Activated CD8-positive, alpha-beta memory T cell treated with anti-CD3 and anti-CD28 coated beads, Interleukin-2, amount 50 U/mL, for 24 hours (primary cell): ENCODE data around the gene ZDHHC11.

Source experiments
- DNase-seq: peaks from one replicate; pipeline ENCODE4 v3.0.0-alpha.2; 2020; ENCODE audit errors: extremely low read depth

ZDHHC11 gene, protein sequence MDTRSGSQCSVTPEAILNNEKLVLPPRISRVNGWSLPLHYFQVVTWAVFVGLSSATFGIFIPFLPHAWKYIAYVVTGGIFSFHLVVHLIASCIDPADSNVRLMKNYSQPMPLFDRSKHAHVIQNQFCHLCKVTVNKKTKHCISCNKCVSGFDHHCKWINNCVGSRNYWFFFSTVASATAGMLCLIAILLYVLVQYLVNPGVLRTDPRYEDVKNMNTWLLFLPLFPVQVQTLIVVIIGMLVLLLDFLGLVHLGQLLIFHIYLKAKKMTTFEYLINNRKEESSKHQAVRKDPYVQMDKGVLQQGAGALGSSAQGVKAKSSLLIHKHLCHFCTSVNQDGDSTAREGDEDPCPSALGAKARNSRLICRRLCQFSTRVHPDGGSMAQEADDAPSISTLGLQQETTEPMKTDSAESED

DNA sequence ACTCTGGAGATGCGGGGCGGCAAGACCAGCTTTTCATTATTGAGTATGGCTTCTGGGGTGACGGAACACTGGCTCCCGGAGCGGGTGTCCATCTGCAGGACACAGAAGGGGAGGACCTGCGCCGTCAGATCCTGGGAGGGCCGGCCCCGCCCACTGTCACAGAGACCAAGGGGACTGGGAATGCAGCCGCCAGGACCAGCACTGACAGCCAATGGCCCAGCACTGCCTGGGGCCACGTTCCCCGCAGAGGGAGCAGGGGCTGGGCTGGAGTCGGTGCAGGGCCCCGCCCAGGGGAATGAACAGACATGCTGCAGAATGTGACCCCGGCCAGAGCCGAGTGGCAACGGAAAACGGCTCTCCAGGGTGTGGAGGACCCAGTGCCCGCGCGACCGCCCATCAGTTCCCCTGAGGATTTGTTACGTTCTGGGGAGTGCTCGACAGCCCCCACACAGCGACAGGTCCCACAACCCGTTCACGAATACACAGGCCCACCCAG lies at the start of gene ZDHHC11:
Gene ZDHHC11, minus strand, starts transcription at position 476 of the 496 bp plus-strand sequence. Its CDS starts 384 bp downstream, at position 92.
- no peak for DNase-seq

DNA sequence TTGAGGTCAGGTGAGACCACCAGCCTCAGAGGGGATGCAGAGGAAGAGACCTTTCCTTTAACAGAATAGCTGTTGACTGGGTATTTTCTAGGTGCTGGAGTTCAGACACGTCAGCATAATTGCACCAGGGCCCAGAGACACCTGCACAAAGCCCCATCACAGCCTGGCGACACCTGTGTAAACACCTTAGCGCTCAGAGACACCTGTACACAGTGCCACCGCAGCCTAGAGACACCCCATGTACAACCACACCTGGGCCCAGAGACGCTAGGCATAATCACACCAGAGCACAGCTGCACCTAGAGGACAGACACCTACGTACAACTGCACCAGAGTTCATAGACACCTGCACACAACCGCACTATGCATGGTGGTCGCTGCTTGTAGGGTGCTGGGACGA lies 42.9 kb upstream of the ZDHHC11 start:
- no peak for DNase-seq

DNA sequence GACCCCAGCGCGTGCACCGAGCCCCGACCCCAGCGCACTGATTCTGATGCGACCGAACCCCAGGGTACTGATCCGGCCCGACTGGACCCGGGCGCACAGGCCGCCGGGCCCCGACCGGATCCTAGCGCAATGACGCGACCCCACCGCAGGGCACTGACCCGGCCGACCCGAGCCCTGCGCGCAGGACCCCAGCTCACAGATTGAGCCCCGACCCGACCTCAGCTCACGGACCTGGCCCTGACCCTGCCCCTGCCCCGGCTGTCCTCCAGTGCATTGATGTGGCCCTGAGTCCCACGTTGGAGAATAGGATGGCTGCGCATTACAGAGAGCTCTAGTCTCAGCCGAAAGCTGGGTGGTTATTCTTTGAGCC lies 42.3 kb upstream of the ZDHHC11 start:
- no peak for DNase-seq

DNA sequence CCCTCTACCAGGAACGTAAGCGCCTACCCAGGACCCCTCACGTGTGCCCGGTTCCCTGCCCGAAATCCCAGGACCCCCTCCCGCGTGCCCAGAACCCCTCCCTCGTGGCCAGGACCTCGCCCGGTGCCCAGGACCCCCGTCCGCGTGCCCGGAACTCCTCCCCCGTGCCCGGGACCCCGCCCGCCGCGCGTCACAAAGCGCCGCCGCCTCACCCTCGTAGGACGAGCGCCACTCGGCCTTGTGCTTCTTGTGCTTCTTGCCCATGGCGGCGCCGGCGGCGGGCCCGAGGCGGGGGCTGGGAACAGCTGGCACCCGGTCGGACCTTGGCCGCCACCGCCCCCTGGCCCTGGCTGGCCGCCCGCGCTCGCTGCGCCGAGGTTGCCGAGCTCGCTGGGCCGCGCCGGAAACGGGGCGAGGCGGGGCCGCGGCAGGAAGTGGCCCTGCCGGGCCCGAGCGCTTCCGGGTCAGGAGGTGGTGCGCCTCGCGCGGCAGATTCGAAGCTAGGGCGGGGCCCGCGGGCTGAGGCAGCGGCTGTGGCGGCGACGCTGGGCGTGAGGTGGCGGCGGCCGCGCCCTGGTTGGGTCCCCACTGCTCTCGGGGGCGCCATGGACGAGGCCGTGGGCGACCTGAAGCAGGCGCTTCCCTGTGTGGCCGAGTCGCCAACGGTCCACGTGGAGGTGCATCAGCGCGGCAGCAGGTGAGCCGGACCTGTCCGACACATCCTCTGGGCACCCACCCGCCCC lies 41.8 kb upstream of the ZDHHC11 start, which contains the start of the genes BRD9 and TRIP13:
Gene BRD9, minus strand, starts transcription at position 408 of the 743 bp plus-strand sequence. Its CDS starts 144 bp downstream, at position 264.
Gene TRIP13, plus strand, starts transcription at position 491 of the 743 bp plus-strand sequence. Its CDS starts 115 bp downstream, at position 606.
- DNase-seq, result peak; percentile 53

DNA sequence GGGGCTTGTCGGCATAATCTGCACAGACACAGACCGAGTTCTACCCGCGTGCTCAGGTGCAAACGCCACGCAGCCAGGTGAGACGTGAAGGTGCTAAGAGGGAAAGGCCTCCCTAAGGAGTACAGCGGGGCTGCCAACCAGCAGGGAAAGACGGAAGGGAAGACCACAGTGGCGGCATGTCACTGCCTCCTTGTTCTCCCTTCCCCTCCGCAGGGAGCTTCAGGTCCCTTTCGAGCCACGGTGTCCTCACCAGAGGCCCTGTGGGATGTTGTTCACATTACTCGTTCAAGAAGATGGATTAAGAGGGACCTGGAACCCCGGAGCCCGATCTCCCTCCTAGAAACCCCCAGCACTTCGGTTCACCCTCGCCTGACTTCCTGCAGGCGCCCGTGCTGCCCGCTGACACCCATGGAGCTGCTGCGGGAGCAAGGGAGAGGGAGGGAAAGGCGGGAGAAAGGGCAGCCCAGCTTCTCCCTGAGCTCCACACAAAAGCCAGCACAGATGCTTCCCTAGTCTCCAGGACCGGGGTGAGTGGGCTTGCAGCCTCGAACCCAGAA lies 41.1 kb upstream of the ZDHHC11 start:
- no peak for DNase-seq

DNA sequence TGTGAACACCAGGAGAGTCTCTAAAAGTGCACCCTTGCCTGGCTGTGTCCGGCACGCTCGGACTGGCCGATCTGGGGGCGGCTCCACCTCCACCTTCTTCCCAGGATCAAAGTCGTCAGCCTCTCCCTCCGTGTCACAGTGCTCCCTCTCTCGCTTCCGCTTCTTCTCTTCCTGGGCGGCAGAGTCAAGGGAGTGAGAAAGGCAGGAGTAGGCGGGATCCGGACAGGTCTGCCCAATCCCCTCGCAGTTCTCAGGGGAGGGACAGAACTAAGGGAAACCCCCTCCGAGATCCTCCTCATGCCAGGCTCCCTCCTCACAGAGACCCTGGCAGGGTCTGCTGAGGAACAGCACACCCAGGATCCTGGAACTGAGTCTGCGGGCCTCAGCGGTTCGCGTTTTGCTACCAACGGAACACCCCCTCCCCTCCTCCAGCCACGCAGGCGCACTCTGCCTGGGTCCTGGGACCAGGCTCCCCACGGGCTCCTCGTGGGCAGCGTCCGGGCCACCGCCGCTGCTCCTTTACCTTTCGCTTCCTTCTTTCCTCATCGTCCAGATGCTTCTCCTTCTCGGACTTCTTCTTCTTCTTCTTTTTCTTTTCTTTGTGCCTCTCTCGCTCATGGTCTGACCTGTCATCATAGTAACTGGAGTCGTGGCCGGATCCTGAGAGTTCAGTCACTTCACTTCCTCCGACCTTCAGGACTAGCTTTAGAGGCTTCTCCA lies 40.5 kb upstream of the ZDHHC11 start:
- no peak for DNase-seq

DNA sequence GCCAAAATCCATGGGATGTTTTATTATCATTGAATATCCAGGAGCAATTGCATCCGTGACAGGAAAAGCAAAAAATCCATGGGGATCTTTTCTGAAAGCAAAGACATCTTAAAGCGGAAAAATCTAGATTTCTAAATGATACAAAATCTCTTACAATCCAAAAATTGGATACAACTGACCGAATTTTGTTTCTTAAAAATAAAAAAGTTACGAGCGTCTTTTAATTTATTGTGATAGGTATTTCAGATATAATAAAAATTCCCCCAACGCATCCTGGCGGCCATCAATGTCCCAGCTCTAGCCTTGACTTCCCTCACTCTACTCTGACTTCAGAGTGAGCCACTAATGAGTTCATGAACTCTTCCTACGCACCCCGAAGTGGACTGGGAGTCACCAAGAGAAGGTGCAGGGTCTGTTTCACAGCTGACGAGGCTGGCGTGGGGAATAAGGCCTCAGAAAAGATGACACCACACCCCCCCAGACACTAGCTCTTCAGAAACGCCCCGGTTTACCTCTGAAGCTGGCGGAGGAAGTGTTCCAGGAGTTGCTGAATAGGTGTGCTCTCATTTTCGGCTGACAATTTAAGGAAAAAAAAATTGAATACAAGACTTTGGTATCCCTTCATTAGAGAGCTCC lies 38.4 kb upstream of the ZDHHC11 start:
- DNase-seq, result no peak

DNA sequence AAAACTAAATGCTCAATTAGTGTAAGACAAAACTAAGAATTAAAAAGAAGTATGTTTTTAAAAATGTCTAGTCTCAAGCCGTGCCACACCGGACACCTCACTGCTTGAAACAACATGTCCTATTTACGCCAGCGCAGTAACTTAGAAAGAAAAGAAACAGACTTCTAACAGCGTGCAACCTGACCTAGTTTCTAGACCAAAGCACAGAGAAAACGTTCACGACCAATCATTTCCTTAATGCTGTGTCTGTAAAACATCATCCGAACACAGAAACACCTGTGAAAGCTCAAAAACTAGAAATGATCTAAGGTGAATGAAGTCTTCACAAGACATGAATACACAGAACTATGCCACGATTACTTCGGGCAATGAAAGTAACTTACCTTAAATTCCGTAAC lies 37.9 kb upstream of the ZDHHC11 start:
- DNase-seq, result no peak

DNA sequence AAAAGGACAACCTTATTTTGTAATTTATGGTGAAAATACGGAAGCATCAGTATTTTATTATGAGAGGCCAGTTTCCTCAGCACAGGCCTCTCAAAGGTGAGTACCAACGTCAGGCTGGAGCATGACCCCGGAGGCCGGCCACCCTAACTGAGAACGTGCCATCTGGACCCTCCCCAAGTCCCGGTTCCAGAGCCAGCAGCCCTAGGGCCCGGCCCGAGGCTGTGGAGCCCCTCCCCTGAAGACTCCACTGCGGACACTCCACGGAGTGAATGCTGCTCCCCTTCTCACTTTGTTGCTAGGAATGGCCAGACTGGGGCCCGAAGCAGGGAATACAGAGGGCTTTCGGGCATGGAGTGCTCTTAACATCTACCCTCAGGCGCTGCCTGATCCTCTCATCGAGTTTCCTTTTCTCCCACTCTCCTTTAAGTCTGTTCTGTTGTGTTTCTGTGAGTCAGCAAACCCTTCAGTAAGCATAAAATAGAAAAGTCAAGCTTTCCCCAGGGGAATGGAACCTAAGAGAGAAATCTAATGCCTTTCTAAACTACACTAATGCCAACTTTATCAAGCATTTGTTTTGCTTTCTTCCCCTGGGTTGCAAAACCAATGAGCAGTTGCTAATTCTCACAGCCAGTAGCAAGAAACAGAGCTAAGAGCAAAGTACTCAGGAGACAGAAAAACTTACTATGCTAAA lies 37.3 kb upstream of the ZDHHC11 start:
- no peak for DNase-seq

DNA sequence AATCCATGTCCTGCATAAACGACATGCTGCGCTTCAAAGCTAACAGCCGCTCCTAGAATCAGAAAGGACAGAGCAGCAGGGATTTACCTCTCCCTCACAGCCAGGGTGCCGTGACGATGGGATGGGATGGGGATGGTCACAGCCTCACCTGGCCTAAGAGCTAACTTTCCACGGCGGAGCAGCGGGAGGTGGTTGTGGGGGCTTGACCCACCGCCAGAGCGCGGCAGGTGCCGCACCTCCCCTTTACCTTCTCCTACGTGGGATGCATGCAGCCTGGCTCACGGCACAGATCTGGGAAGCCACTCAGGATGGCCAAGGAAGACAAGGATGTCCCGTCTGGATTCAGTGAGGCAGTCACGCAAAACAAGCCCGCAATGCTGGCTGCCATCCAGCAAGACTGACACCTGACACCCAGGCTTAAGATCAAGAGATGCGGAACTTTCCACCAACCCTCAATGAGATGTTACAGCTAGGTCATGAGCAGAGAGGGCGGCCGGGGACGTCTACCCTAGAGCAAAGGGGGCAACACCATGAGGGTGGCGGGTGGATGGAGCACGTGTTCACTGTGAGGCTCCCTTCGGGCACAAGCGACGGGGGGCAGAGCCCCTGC lies 36.0 kb upstream of the ZDHHC11 start:
- DNase-seq, result no peak

DNA sequence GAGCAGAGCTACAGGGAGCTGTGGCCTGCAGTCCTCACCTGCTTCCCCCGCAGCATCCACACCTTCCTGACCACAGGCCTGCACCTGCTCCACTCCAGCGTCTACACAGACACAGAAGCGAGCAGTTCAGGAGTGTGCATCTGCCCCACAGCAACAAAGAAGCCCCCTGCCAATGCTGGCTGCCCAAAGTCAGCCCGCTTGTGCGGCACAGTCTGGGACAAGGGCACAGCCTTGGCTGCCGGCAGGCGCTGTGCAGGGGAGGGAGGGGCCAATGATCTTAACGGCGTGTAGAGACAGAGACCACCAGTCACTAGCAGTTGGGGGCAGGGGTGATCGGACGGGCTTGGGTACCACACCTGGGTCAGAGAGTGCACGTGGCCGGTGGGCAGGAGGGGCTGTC lies 35.2 kb upstream of the ZDHHC11 start:
- DNase-seq, result no peak

DNA sequence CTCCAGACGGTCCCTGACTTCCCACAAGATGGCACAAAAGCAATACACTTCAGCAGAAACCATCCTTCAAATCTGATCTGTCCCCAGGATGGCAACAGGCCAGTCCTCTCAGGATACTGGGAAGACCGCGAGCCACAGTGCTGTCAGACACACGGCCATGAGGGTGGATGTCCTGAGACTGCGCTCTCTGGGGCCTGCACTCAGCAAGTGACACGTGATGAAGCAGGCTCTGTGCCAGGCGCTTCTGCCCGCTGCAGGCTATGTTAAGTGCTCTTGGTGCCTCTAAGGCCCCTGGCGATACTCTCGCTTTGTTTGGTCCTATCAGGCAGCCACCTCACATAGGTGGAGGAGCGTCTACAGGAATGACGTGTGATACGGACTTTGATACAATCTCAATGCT lies 34.7 kb upstream of the ZDHHC11 start:
- DNase-seq, result no peak

DNA sequence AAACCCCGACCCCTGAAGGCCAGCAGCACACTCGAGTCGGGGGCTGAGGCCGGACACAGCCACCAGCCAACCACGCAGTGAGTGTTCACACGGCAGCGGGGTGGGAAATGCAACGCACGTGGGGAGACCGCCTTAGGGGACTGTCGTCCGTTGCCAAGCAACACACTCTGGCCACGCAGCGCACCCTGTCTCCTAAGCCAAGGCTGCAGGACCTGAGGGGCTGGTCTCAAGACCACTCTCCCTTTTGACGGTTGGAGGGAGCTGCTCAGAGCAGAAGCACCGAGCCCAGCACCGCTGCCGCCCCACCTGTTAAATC lies 34.3 kb upstream of the ZDHHC11 start:
- no peak for DNase-seq

DNA sequence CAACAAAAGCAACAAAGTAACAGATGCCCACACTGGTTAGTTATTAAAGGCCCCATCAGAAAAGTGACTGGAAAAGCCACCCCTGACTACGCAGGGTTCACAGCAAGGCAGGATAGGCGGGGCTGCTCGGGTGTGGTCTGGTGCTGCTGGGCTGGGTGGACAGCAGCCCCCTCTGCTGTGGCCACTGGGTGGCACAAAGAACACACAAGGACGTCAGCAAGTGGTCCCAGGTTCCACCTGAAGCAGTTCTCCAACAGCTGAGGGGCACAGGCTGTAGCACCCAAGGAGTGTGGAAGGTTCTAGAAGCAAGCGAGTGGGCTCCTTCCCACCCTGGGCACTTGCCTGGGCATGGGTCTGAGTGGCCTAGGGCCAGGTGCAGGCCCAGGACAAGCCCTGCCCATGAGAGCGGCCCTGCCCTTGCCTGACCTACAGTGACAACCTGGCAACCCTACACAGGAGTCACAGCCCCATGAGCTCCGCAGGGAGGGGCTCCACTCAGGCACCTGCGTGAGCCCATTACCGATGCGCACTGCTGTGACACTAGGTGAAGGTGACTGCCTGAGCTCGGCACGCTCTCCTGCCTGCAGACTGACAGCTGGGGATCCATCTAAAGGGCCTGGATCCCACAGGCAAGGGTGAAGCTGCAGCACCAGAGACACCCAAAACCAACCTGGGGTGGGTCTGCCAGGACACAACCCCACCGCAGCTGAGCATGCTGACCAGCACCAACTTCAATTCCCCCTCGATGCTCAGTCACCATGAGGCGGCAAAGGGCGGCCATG lies 33.8 kb upstream of the ZDHHC11 start:
- no peak for DNase-seq

DNA sequence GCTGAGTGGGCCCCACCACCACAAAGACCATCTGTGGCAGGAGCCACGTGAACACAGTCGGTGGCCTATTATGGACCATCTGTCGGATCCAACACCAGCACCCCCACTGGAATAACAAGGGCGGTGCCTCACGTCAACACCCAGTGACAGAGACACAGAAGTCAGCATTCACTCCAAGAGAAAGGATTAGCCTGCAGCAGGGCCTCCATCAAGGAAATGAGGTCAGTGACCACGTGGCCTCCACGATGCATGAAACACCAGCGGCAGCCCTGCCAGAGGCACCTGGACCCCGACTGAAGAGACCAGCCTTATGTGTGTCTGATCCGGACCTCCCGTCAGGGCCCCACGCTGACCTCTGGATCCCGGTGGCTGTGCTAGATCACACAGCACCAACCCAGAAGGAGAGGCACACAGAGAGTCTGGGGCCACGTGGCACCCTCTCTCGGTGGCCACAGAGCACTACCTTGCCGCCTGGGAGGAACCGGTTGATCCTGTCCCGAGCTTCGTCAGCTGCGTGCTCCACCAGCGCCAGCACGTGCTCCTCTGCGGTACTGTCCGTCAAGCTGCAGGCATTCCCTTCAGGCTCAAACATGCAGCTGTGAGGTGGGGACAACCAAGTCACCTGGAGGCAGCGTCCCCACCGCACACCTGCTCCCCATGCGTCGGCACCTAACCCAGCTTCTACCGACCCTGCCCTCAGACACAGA lies 32.8 kb upstream of the ZDHHC11 start:
- no peak for DNase-seq

DNA sequence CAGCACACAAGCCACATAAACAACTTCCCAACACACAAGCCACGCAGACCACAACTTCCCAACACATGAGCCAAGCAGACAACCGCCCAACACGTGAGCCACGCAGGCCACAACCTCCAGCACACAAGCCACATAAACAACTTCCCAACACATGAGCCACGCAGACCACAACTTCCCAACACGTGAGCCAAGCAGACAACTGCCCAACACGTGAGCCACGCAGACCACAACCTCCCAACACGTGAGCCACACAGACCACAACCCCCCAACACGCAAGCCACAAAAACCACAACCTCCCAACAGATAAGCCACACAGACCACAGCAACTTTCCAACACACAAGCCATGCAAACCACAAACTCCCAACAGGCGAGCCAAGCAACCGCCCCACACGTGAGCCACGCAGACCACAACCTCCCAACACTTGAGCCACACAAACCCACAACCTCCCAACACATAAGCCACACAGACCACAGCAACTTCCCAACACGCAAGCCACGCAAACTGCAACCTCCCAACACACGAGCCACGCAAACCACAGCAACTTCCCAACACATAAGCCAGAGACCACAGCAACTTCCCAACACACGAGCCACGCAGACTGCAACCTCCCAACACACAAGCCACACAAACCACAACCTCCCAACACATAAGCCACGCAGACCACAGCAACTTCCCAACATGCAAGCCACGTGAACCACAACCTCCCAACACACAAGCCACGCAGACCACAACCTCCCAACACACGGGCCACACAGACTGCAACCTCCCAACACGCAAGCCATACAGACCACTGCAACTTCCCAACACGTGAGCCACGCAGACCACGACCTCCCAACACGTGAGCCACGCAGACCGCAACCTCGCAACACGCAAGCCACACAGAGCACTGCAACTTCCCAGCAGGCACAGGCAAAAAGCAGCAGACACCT lies 31.7 kb upstream of the ZDHHC11 start:
- DNase-seq, result no peak

DNA sequence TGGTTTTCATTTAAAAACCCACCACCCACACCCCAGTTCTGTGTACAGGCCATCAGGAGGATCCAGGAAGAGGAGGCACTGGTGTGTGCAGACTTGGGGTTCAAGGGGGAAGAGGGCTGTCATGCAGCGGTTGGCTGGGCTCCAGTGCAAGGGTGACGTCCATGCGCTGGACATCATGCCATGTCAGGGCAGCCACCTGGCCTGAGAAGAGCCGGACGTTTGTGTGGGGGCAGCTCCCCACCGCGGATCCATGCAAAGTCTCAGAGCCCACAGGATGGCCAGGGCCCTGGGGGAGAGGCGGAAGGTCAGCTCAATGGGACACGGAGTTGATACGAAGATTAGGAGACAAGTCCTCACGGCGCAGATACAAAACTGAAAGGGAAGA lies 30.8 kb upstream of the ZDHHC11 start:
- no peak for DNase-seq
